ENCODE measurements around the gene IRF4. TPM values are rescaled to one million over a fixed set of nuclear protein-coding genes. Genes with fewer than 3 reads are reported as not detected.

The IRF4 gene
- total RNA-seq, 1 experiment from 2014 or later, result not detected

DNA sequence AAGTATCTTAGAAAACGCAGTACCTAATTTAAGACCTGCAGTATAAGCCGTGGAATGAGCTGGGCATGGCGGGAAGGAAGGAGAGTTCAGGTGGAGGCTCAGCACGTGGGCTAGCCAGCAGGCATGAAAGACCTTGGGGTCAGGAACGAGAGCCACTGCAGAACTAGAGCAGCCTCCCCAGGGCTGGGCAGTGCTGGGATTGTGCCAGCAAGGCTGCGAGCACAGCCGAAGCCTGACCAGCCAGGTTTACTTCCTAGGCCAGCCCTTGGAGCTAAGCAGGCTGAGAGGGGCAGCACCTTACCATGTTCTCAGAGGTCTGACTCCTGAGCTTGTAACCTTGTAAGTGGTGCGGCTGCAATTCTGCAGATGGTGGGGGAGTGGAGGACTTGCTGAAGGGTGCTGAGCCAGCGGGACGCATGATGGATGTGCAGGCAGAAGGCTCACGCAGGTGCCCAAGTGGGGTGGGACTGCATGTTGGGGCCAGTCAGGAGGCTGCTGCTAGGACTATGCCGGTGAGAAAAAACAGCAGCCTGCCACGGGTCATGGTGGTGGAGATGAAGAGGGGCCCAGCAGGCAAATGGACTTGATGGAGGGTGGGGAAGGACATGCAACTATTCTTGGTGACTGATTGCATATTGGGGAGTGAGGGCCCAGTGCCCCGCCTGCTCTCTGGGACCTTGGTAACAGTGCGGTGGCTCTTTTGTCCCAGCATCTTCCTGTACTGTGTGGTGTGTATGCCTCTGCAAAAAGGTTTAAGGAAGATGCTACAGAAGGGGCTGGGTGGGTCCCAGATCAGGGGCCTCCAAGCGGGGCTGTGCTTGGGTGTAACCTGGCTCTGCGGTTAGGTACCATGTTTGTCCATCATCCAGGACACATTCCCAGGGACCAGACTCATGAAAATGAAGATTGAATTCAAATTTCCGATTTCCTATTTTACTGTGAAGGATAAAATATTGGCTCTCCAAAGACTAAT, 37.6 kb upstream of the IRF4 start:
- no peak for DNase-seq (ENCODE audit: low spot score)

DNA sequence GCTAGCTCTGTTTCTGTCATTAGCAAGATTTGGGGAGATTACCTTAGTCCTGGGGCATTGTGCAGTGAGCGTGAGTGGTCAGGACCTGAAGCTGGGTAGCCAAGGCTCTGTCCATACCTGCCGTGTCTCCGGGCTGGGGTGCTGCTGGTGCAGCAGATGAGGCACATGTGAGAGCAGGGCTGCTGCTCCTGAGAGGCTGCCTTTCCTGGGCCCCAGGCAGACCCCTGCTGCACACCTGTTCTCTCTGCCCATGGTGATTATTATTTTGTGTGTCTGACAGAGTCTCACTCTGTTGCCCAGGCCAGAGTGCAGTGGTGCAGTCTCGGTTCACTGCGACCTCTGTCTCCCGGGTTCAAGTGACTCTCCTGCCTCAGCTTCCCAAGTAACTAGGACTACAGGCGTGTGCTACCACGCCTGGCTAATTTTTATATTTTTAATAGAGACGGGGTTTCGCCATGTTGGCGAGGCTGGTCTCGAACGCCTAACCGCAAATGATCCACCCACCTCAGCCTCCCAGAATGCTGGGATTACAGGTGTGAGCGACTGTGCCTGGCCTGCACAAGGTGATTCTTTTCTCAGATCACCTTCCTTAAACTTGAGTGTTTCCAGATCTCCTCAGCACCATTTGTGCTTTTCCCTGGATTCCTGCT, 36.8 kb upstream of the IRF4 start:
- DNase-seq (ENCODE audit: low spot score), result no peak

GRCh38 chr6:355373-356208, 36.0 kb upstream of the IRF4 start:
- DNase-seq (ENCODE audit: low spot score), result no peak

- no peak for DNase-seq (ENCODE audit: low spot score)
Measured at GRCh38 chr6:356828-357251, 34.7 kb upstream of the IRF4 start.

GRCh38 chr6:357261-357790, 34.2 kb upstream of the IRF4 start:
- no peak for DNase-seq (ENCODE audit: low spot score)

DNA sequence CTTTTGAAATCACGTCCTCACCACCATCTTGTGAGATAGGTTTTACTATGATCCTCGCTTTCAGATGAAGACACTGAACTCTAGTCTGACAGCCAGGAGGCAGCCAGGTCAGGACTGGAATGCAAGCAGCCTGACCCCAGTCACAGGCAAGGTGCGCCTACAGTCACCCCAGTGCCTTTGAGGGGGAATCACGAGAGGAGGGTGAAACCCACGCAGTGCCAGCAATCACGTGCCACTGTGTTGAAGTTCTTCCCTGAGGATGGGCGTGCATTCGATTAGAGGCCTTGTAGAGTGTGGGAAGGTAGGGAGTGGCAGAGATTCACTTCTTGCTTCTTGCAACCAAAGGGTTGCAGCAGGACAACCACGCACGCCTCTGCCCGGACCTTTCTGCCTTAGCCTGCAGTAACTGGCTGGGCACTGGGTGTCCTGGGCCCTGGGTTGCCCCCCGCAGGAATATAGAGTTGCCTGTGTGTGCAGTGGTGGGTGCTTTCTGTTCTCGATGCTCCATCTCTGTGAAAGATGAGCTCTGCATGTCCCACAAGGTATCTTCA, 33.7 kb upstream of the IRF4 start:
- DNase-seq (ENCODE audit: low spot score), result no peak

- no peak for DNase-seq (ENCODE audit: low spot score)
Measured at GRCh38 chr6:358432-358831, 33.1 kb upstream of the IRF4 start.

DNA sequence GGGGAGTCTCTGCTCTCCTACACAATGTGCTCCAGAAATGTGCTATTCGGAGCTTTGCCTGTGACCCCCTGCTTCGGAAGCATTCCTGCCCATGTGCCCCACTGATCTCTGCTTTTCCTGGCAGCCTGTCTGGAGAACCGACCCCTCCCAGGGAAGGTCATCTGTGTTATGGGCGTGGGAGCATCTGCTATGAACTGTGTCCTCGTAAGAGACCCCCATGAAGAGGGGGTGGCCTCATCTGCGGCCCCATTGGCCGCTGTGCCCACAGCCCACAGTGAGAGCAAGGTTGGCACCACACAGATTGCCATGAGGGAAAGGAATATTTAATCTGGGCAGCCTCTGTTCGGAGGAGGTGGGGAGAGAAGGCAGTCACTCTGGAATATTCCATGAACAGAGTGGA, 32.7 kb upstream of the IRF4 start:
- DNase-seq (ENCODE audit: low spot score), result no peak

GRCh38 chr6:359261-360035, 32.1 kb upstream of the IRF4 start:
- DNase-seq (ENCODE audit: low spot score), result no peak

- no peak for DNase-seq (ENCODE audit: low spot score)
Measured at GRCh38 chr6:360349-360748, 31.2 kb upstream of the IRF4 start.

GRCh38 chr6:360764-361373, 30.7 kb upstream of the IRF4 start:
- no peak for DNase-seq (ENCODE audit: low spot score)

DNA sequence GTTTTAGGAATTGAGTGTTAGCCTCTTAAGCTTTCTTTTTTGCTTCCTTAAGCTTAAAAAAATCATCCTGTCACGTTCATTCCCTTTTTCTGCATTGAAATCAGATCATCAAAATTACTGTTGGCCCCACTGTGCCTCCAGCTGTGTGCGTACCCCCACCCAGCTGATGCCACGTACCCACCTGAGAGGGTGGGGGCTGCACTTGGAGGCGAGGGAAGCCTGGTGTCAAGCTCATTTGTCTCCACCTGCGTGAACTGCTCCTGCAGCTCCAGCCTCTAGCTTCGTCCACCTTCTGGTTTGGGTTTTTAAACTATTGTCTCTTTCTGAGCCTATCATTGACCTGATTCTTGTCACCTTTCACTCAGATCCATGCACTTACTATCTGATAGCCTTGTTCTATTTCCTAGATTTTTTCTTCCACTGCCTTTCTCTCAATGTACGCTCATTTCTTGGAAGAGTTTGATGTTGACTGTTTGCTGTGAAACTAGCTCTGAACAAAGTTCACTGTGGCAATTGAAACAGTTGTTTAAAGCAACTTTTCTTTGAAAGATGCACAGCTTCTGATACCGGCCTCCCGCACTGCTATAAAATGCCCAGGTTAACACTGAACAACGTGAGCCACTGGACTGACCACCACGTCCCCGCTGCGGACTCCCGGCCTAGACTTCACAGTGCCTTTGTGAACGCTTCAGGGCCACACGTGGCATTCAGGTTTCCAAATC, 30.0 kb upstream of the IRF4 start:
- DNase-seq (ENCODE audit: low spot score), result no peak

DNA sequence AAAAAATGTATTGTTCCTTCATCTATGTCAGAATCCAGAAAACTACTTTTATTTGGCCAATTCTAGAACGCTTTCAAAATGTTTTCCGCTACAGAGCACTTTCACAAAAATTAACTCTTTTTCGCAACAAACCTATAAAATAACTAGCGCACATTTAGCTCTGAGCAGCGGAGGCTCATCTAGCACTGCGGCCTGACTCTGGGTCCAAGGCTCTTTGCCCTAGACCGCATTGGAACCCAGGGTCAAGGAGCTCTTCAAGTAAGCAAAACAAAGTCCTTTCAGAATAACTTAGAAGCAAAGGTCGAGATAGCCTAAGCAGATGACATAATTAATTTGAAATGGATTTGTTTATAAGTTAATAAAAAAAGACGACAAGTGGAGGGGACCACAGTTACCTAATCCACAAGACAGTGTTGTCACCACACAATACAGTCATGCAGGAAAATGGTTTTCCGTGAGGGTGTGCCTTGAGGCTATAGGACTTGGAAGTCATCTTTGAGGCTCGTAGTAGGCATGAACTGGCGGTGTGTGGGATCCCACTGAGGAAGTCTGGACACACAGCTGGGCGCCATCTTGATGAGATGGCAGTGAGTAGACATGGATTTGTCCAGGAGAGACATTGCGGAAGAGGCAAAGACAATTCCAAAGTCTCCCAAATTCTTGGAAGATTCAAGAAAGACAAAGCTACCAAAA, 29.2 kb upstream of the IRF4 start:
- DNase-seq (ENCODE audit: low spot score), result no peak

GRCh38 chr6:362924-363249, 28.7 kb upstream of the IRF4 start:
- DNase-seq (ENCODE audit: low spot score), result no peak

DNA sequence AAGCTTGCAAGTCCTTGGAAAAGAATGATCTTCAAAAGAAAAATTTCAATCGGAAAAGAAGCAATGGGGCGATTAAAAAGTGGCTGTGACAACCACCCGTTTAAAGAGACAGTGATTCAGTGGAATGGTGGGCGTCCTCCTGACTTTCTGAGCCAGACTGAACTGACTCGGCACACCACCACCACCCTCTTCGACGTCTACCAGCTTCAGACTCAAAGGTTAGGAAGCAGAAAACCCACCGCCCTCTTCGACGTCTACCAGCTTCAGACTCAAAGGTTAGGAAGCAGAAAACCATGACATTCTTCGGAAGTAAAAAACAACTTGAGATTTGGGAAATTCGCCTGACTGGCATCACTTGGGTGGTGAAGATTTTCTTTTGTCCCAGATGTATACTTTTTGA, 28.3 kb upstream of the IRF4 start:
- no peak for DNase-seq (ENCODE audit: low spot score)

GRCh38 chr6:363909-364308, 27.6 kb upstream of the IRF4 start:
- no peak for DNase-seq (ENCODE audit: low spot score)

DNA sequence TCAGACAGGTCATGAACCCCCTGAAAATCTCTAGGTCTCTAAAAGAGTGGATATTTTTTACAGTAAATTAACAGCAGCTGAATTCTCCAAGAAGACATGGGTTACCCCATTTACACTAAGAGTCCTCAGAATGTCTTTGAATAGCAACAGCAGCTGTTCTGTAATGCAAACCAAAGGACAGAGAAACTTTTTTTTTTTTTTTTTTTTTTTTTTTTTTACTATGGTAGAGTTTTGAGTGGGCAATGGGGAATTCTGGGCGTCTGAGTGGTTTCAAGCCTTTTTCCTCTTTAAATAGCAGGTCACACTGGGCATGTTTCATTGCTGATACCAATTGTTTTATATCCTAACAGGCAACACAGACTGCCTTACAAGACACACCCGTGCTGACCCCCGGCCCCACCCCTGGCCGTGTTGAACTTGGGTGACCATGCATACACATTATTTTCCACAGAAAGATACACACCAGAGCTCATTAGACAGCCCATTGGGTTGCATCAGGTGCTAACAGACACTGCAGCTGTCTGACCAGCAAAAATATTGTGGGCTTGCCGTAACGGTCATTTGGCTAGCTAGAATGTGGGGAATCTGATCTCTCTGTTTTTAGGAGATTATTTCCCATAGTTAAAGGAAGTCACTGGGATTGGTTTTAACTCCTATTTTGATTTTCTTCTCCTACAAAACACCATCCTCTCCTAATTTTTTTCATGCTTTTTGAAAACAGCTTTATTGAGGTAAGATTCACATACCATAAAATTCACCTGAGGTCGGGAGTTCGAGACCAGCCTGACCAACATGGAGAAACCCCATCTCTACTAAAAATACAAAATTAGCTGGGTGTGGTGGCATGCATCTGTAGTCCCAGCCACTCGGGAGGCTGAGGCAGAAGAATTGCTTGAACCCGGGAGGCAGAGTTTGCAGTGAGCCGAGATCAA, 26.7 kb upstream of the IRF4 start:
- no peak for DNase-seq (ENCODE audit: low spot score)

- no peak for DNase-seq (ENCODE audit: low spot score)
Measured at GRCh38 chr6:365835-366234, 25.7 kb upstream of the IRF4 start.

Data from A172 (cell line).